Fibroblast of mammary gland (primary cell): Measurements from ENCODE around the gene TRDN.
"Not testable (repeated sequence)": the region's sequence is repeated elsewhere in the genome, so short reads cannot be mapped to it uniquely, and the experiment has no call there.

Source experiments
- DNase-seq: peaks from one replicate; pipeline ENCODE4 v3.0.0-alpha.2; 2010; ENCODE audit warnings: low read depth
- H3K4me3 ChIP-seq: 2 replicates; pipeline ENCODE4 v1.5.1; 2011; ENCODE audit warnings: low read depth, mild to moderate bottlenecking, low read length, moderate library complexity; ENCODE audit not compliant: control insufficient read depth
- CTCF ChIP-seq: conservative IDR thresholded peaks from 2 replicates; pipeline ENCODE4 v1.5.1; 2011; ENCODE audit warnings: low read depth, low read length, inconsistent platforms; ENCODE audit not compliant: control insufficient read depth, insufficient read depth

The TRDN gene

GRCh38 chr6:123589973-123590372, 46.8 kb downstream of the TRDN start:
- DNase-seq = no peak
- no peak for TF ChIP-seq CTCF
- no peak overlapping the region for H3K4me3 ChIP-seq

GRCh38 chr6:123589317-123589716, 47.4 kb downstream of the TRDN start:
- DNase-seq = no peak
- no peak for TF ChIP-seq CTCF
- no peak overlapping the region for H3K4me3 ChIP-seq

- DNase-seq = no peak
- TF ChIP-seq CTCF = no peak
- no peak overlapping the region for H3K4me3 ChIP-seq
Measured at GRCh38 chr6:123588546-123588895, 48.2 kb downstream of the TRDN start.

GRCh38 chr6:123587838-123588545, 48.8 kb downstream of the TRDN start:
- H3K4me3 ChIP-seq = no peak overlapping the region
- DNase-seq = no peak

GRCh38 chr6:123587407-123587806, 49.3 kb downstream of the TRDN start:
- DNase-seq, H3K4me3 ChIP-seq: not testable (repeated sequence)

More at GRCh38 chr6:123587838-123588545, 48.8 kb downstream of the TRDN start:
- TF ChIP-seq CTCF = no peak

- H3K4me3 ChIP-seq = no peak overlapping the region
- no peak for DNase-seq
- no peak for TF ChIP-seq CTCF
Measured at GRCh38 chr6:123580331-123580730, 56.4 kb downstream of the TRDN start.

GRCh38 chr6:123575188-123575587, 61.6 kb downstream of the TRDN start:
- TF ChIP-seq CTCF = no peak
- no peak for DNase-seq
- H3K4me3 ChIP-seq = no peak overlapping the region
